Activated CD4-positive, alpha-beta T cell treated with anti-CD3 and anti-CD28 coated beads, Interleukin-2, amount 50 U/mL, for 24 hours (primary cell): ENCODE results near the gene CNOT11.
"Not testable (repeated sequence)": the region's sequence is repeated elsewhere in the genome, so short reads cannot be mapped to it uniquely, and the experiment has no call there.

Experiments
- DNase-seq, 2 donors: peaks; one replicate each; pipeline ENCODE4 v3.0.0-alpha.2; 2020; ENCODE audit warnings: low read depth in 1 of 2, low spot score in 1 of 2

CNOT11 gene

DNA sequence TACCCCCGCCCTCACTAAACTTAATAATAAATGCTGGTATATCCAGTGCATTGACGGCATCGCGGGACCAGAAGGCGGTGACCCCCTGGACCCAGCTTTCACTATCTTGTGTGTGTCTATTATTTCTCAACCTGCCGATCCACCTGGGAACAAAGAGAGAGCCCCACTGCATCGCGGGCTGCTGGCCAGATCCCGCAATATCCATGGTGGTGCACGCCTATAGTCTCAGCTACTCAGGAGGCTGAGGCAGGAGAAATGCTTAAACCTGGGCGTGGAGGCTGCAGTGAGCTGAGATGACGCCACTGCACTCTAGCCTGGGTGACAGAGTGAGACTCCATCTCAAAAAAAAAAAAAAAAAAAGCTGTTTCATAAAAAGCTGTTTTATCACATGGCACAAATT lies 7.8 kb upstream of the CNOT11 start:
- DNase-seq, result not testable (repeated sequence)

DNA sequence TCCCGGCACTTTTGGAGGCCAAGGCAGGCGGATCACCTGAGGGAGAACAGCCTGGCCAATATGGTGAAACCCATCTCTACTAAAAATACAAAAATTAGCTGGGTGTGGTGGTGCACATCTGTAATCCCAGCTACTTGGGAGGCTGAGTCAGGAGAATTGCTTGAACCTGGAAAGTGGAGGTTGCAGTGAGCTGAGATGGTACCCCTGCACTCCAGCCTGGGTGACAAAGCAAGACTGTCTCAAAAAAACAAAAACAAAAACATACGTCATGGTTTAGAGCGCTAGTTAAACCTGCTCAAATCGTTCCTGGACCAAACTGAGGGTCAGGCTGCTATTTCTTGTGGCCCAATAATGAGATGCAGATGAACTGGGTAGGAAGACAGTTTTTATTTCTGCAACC lies 7.2 kb upstream of the CNOT11 start:
- not testable (repeated sequence) for DNase-seq

DNA sequence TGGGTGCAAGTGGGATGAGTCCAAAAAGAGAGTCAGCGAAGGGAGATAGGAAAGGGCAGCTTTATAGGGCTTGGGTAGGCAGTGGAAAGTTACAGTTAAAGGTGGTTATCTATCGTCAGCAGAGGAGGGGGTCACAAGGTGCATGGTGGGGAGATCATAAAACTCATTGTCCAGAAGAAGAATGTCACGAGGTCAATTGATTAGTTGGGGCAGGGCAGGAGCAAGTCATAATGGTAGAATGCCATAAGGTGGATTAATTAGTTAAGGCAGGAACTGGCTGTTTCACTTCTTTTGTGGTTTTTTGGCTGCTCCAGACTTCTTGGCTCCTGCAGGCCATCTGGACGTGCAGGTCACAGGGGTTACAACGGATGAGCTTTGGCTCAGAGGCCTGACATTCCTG lies 3.9 kb upstream of the CNOT11 start:
- not testable (repeated sequence) for DNase-seq

DNA sequence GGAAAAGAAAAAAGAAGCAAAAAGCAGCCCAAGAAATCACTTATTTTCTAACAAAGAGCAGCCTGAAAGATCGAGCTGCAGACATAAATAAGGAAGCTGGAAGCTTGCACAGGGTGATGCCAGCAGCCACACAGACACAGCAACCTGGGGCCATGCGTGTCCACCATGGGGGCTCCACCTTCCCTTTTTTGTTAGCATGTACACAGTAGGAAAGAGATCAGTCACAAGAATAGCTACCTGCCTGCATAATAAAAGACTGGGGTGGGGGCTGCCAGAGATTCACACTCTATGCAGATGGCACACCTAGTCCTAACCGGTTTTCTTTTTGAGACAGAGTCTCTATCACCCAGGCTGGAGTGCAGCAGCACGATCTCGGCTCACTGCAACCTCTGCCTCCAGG lies 2.9 kb upstream of the CNOT11 start:
- DNase-seq, result no peak

DNA sequence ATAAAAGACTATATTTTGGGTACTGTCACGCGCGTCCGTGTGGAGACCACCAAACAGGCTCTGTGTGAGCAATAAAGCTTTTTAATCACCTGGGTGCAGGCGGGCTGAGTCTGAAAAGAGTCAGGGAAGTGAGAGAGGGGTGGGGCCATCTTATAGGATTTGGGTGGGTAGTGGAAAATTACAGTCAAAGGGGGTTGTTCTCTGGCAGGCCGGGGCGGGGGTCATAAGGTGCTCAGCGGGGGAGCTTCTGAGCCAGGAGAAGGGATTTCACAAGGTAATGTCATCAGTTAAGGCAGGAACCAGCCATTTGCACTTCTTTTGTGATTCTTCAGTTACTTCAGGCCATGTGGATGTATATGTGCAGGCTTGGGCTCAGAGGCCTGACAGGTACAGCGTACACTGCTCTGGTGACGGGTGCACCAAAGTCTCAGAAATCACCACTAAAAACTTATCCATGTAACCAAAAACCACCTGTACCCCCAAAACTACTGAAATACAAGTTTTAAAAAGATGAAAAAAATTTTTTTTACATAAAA lies 1.4 kb upstream of the CNOT11 start:
- DNase-seq, result not testable (repeated sequence)

DNA sequence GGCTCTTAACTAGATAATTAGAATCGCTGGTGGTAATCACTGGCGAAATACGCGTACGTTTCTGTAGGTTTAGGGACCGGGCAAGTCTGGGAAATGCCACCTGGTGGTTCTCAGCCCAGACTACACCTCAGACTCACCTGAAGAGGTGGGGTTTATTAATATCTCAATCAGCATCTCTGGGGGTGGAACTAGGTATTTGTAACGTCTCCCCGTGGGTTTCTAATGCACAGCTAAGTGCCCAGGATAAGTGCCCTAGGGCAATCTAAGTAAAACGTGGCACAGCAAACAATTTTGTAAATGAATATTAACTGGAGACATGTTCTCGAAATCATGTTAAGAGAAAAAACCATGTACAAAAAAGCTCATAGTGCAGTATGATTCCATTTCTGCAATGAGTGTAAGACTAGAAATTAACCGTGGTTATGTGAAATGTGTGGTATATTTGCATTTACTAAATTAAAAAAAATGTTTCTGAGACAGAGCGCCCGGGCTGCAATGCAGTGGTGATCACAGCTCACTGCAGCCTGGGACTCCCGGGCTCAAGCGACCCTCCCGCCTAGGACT lies 760 bp upstream of the CNOT11 start:
- DNase-seq, result no peak

DNA sequence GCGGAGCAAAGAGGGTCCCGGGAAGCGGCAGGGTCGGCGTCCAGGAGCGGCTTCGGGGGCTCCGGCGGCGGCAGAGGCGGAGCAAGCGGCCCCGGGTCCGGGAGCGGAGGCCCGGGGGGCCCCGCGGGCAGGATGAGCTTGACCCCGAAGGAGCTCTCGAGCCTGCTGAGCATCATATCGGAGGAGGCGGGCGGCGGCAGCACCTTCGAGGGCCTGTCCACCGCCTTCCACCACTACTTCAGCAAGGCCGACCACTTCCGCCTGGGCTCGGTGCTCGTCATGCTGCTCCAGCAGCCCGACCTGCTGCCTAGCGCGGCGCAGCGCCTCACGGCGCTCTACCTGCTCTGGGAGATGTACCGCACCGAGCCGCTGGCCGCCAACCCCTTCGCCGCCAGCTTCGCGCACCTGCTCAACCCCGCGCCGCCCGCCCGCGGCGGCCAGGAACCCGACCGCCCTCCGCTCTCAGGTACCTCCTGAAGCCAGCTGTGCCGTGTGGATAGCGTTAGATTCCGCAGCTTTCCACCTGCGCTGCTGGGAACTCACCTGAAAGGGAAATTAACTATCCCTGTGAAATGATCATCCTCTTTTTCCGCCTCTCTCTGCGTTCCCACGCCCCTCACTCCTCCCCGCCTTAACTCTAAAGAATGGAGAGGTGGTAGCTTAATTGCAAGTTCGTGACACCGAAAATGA lies 472 bp downstream of the CNOT11 start:
- DNase-seq, result peak; percentile 53 to 61

DNA sequence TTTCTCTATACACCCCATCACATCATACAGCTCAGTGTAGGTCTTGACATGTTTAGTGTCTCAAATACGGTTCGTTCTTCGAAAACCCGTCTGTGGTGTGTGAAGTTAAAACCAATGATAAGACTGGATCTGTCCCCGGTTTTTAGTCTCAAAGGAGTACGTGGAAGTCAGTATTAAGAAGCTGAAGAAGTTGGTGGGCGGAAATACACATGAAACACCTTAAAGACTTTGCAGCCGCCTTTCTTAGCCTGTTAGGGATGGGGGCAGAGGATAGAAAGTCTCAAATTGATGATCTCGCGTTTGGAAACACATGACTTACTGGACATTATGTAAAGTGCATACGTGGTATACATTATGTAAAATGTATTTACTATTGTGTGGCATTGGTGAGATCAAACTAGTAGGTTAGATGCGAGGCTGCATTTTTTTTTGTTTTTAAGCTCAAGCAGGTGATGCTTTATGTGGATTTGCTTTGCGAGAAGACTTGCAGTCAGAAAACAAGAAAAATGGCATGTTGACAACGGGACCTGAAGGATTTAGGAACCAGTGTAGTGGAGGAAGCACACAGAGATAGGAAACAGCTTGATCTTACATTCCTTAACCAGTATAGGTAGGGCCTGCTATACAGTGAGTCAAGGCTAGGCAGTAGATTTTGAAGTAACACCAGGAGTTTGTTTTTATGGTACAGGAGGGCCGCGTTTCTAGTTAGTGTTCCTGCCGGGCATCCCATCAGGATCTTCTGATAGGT lies 1.2 kb downstream of the CNOT11 start:
- DNase-seq, result no peak

DNA sequence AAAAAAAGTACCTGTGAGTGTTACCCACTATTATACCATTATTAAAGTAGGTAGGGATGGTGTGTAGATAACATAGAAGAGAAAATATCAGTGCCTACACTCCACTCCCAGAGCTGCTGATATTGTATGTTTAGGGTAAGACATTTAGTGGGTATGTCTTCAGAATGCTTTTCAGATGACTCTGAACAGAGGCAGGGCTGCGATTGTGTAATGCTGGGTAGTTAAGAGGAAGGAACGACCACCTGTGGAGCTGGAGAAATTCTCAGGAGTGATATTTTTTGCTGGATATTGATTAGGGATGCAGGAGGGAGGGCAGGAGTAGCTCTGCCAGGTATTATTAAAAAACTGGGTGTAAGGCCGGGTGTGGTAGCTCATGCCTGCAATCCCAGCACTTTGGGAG lies 2.8 kb downstream of the CNOT11 start:
- no peak for DNase-seq

DNA sequence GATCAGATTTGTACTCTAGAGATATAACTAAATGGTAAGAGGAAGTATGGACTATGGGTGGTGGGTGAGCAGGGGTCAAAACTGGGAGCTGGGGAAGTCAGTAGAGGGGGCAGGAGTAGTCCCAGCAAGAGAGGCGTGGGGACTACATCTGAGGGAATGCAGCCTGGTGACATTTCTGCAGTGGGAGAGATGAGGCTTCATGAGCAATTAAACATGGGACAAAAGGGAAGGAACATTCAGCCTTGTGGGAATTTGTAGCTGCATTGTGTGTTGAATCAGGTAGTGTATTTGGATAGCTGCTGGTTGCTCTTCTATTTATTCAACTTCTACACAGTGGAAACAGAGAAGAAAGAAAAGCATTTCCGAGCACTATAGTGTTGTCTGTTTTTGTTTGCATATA lies 3.6 kb downstream of the CNOT11 start:
- DNase-seq, result no peak

DNA sequence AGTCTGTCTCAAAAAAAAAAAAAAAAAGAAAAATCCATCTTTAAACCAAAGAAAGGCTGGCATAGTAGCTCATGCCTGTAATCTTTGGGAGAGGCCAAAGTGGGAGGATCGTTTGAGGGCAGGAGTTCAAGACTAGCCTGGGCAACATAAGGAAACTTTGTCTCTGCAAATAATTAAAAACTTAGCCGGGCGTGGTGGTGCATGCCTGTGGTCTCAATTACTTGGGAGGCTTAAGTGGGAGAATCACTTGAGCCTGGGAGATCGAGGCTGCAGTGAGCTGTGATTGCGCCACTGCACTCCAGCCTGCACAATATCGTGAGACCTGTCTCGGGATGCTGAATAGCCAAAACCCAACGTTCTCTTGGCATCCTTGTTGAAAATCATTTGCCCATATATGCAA lies 6.1 kb downstream of the CNOT11 start:
- DNase-seq, result no peak

DNA sequence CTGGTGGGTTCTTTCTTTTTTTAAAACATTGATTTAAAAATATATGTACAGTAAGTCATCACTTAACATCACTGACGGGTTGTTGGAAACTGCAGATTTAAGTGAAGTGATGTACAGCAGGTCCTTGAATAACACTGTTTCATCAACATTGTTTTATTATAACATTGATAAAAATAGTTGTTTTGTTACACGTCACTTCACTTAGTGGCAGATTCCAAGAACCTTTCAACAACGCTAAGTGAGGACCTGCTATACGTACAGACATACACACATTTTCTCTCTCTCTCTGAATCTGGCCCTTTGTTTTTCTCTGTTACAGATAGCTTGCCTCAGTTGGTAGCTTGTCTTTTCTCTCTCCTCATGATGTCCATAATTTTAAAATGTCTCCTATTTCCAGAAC lies 9.5 kb downstream of the CNOT11 start:
- DNase-seq, result no peak

DNA sequence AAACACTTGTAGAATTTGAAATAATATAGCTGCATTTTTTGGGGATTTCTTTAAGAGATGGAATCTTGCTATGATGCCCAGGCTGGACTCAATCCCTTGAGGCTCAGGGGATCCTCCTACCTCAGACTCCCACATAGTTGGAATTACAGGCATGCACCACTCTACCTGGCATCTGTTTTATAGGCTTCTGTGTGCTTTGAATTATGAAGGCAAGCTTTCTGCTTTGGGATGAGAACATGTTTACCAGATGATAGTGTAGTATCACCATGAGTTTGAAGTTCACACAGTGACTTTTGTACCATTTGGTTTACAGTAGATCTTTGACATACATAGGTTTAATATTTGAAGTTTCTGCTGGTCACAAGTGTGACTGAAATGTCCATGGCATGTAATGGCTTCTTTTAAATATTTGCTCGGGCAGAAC lies 10.7 kb downstream of the CNOT11 start:
- no peak for DNase-seq

DNA sequence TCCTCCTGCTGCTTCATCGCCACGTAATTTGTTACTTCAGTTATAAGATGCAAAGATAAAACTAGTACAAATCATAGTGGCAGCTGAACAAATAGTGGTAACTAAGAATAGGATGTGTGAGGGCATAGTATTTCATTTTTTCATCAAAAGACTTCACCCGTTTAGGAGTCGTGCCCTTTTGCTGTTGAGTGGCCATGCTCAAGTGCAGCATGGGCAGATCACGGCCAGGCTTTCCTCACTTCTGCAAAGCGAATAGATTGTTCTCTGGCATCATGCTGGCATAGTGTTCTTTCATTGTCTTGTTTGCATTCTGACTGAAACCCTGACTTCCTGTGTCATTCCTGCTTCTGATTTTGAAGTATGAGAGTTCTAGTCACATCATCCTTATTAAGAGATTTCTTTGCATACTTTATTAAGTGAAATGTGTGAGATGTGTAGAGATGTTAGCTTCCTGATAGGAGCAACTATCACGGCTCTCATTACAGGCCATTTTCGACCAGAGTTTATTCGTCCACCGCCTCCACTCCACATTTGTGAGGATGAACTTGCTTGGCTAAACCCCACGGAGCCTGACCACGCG lies 11.8 kb downstream of the CNOT11 start:
- DNase-seq, result no peak

DNA sequence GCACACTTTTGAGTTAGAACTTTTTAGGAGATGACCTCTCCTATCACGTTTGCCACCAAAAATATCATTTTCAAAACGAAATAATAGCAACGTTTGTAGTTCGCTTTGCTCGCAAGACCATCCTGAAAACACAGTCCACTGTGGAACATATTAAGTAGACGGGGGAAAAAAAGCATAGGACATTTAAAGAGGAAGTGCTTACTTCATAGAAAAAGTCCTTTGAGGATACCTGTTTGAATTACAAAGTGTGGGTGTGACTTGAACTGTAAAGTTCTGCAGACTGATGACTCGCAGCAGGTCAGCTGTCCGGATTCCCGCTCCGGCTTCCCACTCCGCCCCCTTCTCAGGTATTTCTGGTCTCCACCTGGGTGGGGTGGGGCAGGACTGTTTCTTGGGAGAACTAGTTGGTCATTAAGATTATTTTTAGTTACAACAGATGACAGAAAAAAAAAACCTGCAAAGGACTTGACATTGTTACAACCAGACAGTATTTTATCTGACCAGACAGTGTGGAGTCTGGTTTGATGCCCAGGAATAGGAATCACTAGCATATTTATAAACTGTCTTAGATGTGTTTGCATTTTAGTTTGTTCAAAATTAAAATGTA lies 13.3 kb downstream of the CNOT11 start:
- no peak for DNase-seq

DNA sequence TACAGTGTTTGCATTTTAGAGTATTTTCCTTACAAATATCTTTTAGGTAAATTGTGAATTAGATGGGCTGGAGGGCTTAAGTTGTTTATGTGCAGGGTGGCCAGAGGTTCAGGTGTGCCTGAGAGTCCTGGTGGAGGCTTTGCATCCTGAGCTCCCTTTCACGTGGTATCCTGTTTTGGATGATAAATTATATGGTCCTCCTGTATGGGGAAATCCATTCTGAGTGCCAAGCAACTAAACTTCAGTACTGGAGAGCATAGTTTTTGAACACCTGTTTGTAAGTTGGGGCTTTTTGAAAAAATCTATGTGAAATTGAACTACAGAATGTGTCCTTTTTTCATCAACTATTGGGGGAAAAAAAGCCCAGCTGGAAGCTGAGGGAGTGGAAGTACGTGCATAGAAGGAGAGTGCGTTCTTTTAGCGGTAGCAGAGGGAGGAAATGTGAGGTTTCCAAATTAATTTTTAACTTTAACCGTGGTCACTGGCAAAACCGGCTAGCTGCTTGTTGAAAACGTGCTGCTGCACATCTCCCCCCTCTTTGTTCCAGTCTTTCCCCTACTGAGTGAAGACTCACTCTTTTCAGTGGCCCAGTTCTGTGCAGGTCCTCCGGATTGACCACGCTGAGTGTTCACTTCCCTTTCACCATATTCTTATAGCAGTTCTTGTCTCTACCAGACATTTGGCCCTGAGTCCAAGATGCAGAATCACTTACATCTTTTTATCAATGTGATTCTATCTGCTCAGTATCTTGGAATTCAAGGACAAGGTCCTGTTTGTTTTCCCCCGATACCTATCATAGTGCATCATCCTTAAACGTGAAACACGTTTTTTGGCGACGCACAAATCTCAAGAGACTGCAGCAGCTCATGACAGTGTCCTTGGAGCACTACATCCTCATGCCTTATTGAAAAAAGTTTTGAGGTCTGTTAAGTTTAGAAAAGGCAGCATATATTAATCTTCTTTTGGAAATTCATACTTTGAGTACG lies 15.3 kb downstream of the CNOT11 start:
- no peak for DNase-seq

DNA sequence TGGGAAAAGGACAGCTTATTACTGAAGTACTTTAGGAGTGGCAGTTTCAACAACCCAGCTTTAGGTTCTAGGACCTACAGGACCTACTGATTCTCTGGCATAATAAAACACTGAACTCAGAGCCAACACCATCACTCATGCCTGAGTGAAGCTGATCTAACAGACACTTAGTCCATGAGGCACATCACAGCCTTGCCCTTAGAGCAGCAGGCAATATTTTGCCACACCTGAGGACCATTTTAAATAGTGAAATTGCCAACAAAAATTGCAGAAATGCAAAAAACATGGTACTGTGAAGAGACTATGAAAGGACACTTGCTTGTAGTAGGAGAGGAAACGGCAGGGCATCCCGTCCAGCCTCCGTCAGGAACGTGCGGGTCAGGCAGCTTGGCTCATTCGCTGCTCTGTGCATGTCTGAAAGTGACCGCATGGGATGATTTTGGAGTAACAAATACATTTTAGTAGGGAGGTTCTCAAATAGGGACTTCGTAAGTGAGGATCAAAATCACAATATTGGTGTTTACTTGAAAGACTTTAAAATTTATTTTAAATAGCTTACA lies 18.1 kb downstream of the CNOT11 start:
- DNase-seq, result no peak

DNA sequence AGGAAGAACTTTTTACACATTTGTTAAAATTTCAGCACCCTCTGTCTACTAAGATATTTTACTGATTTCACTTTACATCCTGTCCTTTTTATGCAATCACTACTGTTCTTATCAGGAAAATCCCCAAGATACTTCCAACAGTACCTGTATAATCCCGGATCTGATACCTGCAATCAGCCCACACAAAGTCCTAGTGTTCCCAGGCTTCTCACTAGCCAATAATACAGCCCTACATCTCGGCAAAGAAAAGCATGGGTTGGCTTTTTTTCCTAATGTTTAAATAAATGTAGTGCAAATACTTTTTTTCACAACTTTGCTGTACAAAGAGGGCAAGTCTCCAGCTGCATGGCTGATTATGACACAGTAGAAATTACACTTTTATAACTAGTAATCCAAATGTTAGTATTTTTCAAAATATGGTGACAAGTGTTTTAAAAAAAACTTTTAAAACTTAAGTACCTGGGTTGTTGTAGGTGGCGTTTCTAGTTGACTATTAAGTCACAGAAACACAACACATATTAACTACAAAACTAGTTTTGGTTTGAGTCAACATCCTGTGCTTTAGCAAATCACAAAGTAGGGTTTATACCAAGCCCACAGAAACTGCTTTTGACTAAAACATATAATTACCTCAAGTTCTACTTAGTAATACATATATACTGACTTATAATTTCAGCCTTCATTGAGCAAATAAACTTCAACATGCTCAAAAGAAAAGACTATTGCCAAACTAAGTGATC lies 19.5 kb downstream of the CNOT11 start:
- DNase-seq, result no peak

DNA sequence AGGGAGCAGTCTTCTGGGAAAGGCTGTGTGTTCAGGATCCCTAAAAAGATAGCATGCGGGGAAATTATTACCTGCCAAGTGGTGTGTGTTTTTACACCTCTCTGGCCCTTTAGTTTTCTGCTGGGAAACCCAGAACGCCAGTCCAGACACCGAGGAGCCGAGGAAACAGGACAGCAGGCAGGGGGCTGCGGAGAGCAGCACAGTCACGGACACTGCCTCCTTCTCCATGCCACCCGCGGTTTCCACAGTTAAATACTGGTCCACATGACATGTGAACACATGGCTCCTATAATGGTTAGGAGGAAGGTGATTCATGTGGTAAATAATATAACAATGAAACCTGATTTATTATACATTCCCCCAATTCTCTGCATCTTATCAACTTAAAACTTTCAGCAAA lies 20.4 kb downstream of the CNOT11 start:
- no peak for DNase-seq
